Measurements from ENCODE around the gene ATP5MK.

GRCh38 chr10:103395754-103396066 is 565 bp downstream of the ATP5MK start:
- TF ChIP-seq POLR2A (IDR thresholded peaks at IDR 0.05): no peak
- no peak for TF ChIP-seq CTCF (IDR thresholded peaks at IDR 0.05)
